ENCODE measurements around the gene SLC6A12. TPM values are rescaled to one million over a fixed set of nuclear protein-coding genes. Genes with fewer than 3 reads are reported as not detected.
"Not testable (repeated sequence)": the region's sequence is repeated elsewhere in the genome, so short reads cannot be mapped to it uniquely, and the experiment has no call there.

Gene SLC6A12
- total RNA-seq, 2 experiments from 2014 or later = not detected

- ATAC-seq = no peak
- no peaks in the 10 kb centered on the region for H3K4me1 Mint-ChIP-seq (ENCODE audit: low read depth)
- no peak overlapping the region for H3K27ac Mint-ChIP-seq
- CTCF ChIA-PET = interaction anchor here (0.8 to 3.1 kb wide), 20 partner anchors 8 to 329 kb away, joined by 3 to 18 read pairs (median 4); no protein-coding TSS in a partner anchor
- peaks cover under 1% of the 10 kb centered on the region for H3K27me3 Mint-ChIP-seq
- H3K9me3 Mint-ChIP-seq = no peaks in the 10 kb centered on the region
- no peak for TF ChIP-seq CTCF (IDR thresholded peaks at IDR 0.05)
- POLR2A ChIA-PET = no interaction called here
- no peak overlapping the region for H3K4me3 Mint-ChIP-seq
- DNase-seq = no peak
- no peaks in the 10 kb centered on the region for H3K36me3 Mint-ChIP-seq (ENCODE audit: low read depth)
- intact Hi-C loops (cut with micrococcal nuclease) = no loop called here
Observed at GRCh38 chr12:218728-219590, 5.0 kb upstream of the SLC6A12 start.

GRCh38 chr12:218221-218620, 4.3 kb upstream of the SLC6A12 start:
- intact Hi-C loops (cut with micrococcal nuclease) = no loop called here
- POLR2A ChIA-PET = no interaction called here
- Mint-ChIP-seq H3K27me3 (peaks cover 7% of the 10 kb centered on the region), H3K4me3 (no peak overlapping the region), H3K27ac (no peak overlapping the region), H3K4me1 (ENCODE audit: low read depth) (no peaks in the 10 kb centered on the region), H3K36me3 (ENCODE audit: low read depth) (no peaks in the 10 kb centered on the region), H3K9me3 (no peaks in the 10 kb centered on the region)
- CTCF ChIA-PET = interaction anchor here (3.1 kb wide), 1 partner anchor 14 kb away, joined by 14 read pairs; no protein-coding TSS in a partner anchor
- DNase-seq (no peak), ATAC-seq (no peak)
- TF ChIP-seq CTCF (IDR thresholded peaks at IDR 0.05) = no peak

- ATAC-seq; intact Hi-C loops (cut with micrococcal nuclease); H3K4me1 Mint-ChIP-seq (ENCODE audit: low read depth); H3K36me3 Mint-ChIP-seq (ENCODE audit: low read depth); CTCF ChIA-PET; H3K27ac Mint-ChIP-seq; H3K4me3 Mint-ChIP-seq; POLR2A ChIA-PET; H3K9me3 Mint-ChIP-seq; DNase-seq: not testable (repeated sequence)
- peaks cover 11% of the 10 kb centered on the region for H3K27me3 Mint-ChIP-seq
Observed at GRCh38 chr12:217029-217428, 3.1 kb upstream of the SLC6A12 start.

- POLR2A ChIA-PET = no interaction called here
- no peak for ATAC-seq
- CTCF ChIA-PET = no interaction called here
- H3K27me3 Mint-ChIP-seq = peaks cover 20% of the 10 kb centered on the region
- no peaks in the 10 kb centered on the region for H3K36me3 Mint-ChIP-seq (ENCODE audit: low read depth)
- no peak overlapping the region for H3K27ac Mint-ChIP-seq
- no peak overlapping the region for H3K4me3 Mint-ChIP-seq
- DNase-seq = no peak
- H3K9me3 Mint-ChIP-seq = no peaks in the 10 kb centered on the region
- TF ChIP-seq CTCF (IDR thresholded peaks at IDR 0.05) = no peak
- intact Hi-C loops (cut with micrococcal nuclease) = no loop called here
- H3K4me1 Mint-ChIP-seq (ENCODE audit: low read depth) = peaks cover 5% of the 10 kb centered on the region
Observed at GRCh38 chr12:215116-215515, 1.2 kb upstream of the SLC6A12 start.

- no peaks in the 10 kb centered on the region for H3K36me3 Mint-ChIP-seq (ENCODE audit: low read depth)
- peaks cover 5% of the 10 kb centered on the region for H3K4me1 Mint-ChIP-seq (ENCODE audit: low read depth)
- H3K4me3 Mint-ChIP-seq = no peak overlapping the region
- TF ChIP-seq CTCF (IDR thresholded peaks at IDR 0.05) = no peak
- H3K27me3 Mint-ChIP-seq = peaks cover 24% of the 10 kb centered on the region
- no peak overlapping the region for H3K27ac Mint-ChIP-seq
- ATAC-seq (no peak), DNase-seq (no peak)
- intact Hi-C loops (cut with micrococcal nuclease) = no loop called here
- ChIA-PET POLR2A (no interaction called here), CTCF (interaction anchor here (1.2 kb wide), 1 partner anchor 34 kb away, joined by 3 read pairs; no protein-coding TSS in a partner anchor)
- no peaks in the 10 kb centered on the region for H3K9me3 Mint-ChIP-seq
Observed at GRCh38 chr12:213527-213932, 427 bp downstream of the SLC6A12 start.

Data from activated CD8-positive, alpha-beta T cell treated with anti-CD3 and anti-CD28 coated beads for 36 hours (primary cell).